ENCODE measurements around the gene SCNN1B.

DNA sequence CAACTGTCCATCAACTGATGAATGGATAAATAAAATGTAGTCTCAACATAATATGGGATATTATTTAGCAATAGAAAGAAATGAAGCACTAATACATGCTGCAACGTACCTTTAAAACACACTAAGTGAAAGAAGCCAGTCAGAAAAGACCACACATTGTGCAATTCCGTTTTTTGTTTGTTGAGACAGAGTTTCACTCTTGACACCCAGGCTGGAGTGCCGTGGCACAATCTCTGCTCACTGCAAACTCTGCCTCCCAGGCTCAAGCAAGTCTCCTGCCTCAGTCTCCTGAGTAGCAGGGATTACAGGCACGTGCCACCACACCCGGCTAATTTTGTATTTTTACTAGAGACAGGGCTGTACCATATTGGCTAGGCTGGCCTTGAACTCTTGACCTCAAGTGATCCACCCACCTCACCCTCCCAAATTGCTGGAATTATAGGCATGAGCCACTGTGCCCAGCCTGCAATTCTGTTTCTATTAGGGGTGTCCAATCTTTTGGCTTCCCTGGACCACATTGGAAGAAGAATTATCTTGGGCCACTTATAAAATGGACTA is 40.1 kb downstream of the SCNN1B start:
- TF ChIP-seq, protein P1, sequence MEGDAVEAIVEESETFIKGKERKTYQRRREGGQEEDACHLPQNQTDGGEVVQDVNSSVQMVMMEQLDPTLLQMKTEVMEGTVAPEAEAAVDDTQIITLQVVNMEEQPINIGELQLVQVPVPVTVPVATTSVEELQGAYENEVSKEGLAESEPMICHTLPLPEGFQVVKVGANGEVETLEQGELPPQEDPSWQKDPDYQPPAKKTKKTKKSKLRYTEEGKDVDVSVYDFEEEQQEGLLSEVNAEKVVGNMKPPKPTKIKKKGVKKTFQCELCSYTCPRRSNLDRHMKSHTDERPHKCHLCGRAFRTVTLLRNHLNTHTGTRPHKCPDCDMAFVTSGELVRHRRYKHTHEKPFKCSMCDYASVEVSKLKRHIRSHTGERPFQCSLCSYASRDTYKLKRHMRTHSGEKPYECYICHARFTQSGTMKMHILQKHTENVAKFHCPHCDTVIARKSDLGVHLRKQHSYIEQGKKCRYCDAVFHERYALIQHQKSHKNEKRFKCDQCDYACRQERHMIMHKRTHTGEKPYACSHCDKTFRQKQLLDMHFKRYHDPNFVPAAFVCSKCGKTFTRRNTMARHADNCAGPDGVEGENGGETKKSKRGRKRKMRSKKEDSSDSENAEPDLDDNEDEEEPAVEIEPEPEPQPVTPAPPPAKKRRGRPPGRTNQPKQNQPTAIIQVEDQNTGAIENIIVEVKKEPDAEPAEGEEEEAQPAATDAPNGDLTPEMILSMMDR (IDR thresholded peaks at IDR 0.05): no peak
- TF ChIP-seq POLR2A (IDR thresholded peaks at IDR 0.05) (no peak), EP300 (IDR thresholded peaks at IDR 0.05) (no peak)
